ENCODE data around the gene SAYSD1.

DNA sequence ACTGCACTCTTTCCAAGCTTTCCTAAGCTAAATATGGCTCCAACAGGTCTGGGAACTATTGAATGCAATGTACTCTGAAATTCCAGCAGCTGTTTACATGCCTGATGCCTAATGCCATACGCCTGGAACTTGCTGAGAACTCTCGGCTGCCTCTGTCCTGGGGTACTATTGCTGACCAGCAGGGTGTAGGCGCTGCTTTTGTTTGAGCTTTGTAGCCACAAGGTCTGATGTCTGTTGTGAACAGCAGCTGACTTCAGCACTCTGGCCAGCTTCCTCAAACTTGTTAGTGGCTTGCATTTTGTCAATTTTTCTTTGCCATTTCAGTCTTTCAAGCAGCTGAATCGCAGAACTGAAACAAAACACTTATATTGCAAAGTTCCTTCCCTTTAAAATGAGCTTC, 26.7 kb downstream of the SAYSD1 start:
- TF ChIP-seq EP300 (IDR thresholded peaks at IDR 0.05) (no peak), CTCF (IDR thresholded peaks at IDR 0.05) (peak; percentile 27 to 68 (median 48))

All from upper lobe of left lung (tissue), 4 donors.